Measurements from ENCODE around the gene PROSER3.

DNA sequence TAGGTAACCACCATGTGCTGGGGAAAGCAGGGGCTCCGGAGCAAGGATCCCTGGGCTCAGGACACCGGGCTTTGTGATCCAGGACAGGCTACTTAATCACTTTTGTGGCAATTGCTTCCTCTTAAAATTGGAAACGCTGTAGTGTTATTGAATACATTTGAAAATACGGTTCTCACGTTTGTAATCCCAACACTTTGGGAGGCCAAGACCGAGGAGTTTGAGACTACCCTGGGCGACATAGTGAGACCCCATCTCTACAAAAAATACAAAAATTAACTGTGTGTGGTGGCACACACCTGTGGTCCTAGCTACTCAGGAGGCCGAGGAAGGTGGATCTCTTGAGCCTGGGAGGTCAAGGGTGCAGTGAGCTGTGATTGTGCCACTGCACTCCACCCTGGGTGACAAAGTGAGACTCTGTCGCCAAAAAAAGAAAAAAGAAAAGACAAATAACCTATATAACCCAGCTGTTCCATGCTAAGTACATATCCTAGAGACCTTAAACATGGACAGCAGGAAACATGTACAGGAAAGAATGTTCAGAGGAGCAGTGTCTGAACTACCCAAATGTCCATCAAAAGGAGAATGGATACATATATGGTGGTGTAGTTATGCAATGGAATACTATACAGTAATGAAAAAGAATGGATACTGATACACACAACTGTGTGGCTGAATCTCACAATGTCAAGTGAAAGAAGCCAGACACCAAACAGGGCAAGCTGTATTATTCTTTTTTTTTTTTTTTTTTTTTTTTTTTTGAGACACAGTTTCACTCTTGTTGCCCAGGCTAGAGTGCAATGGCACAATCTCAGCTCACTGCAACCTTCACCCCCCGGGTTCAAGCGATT is 55.3 kb downstream of the PROSER3 start:
- TF ChIP-seq EP300 (IDR thresholded peaks at IDR 0.05; ENCODE audit: borderline replicate concordance) (no peak), CEBPB (IDR thresholded peaks at IDR 0.05) (no peak), YY1 (IDR thresholded peaks at IDR 0.05; ENCODE audit: low read depth) (no peak), TEAD4 (IDR thresholded peaks at IDR 0.05) (no peak), RAD21 (IDR thresholded peaks at IDR 0.05; ENCODE audit: low read depth) (no peak), FOXM1 (IDR thresholded peaks at IDR 0.05; ENCODE audit: borderline replicate concordance, low read depth) (no peak), TAF1 (IDR thresholded peaks at IDR 0.05; ENCODE audit: low read depth) (no peak), CREB1 (IDR thresholded peaks at IDR 0.05; ENCODE audit: low read depth) (no peak)
- TF ChIP-seq, protein P1, sequence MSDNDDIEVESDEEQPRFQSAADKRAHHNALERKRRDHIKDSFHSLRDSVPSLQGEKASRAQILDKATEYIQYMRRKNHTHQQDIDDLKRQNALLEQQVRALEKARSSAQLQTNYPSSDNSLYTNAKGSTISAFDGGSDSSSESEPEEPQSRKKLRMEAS (IDR thresholded peaks at IDR 0.05) = no peak
- TF ChIP-seq, protein P2, sequence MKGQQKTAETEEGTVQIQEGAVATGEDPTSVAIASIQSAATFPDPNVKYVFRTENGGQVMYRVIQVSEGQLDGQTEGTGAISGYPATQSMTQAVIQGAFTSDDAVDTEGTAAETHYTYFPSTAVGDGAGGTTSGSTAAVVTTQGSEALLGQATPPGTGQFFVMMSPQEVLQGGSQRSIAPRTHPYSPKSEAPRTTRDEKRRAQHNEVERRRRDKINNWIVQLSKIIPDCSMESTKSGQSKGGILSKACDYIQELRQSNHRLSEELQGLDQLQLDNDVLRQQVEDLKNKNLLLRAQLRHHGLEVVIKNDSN (IDR thresholded peaks at IDR 0.05) = no peak

All from Ishikawa (cell line).